PC-9 (cell line): ENCODE measurements around the gene ZDHHC11B.
"Not testable (repeated sequence)": the region's sequence is repeated elsewhere in the genome, so short reads cannot be mapped to it uniquely, and the experiment has no call there.

Experiments used
- CTCF ChIP-seq: fragments of 200-600 bp; sonication (generic); conservative IDR thresholded peaks from 2 replicates; pipeline ENCODE4 v1.6.1; 2017; ENCODE audit warnings: mixed run types, antibody characterized with exemption, mild to moderate bottlenecking, moderate library complexity
- EZH2 ChIP-seq: fragments of 200-600 bp; sonication (generic); IDR thresholded peaks from 2 replicates; pipeline ENCODE4 v1.8.0; 2017; ENCODE audit warnings: antibody characterized with exemption, low read depth

- not testable (repeated sequence) for TF ChIP-seq CTCF, EZH2
Observed at GRCh38 chr5:780571-780970, 4.0 kb downstream of the ZDHHC11B start.
